SK-N-SH treated with all-trans-retinoic acid at 6 μM for 48 hours (cell line): ENCODE measurements around the gene TAF10.
A peak's percentile ranks its signal among the peaks of the same experiment; 100 is the strongest.

Experiments
- ATAC-seq: fragments of 200-7000 bp; cut with Tn5 transposase; 3 replicates; pipeline ENCODE4 v1.9.1; 2020; ENCODE audit warnings: mild to moderate bottlenecking, moderate library complexity
- BACH2 ChIP-seq: fragments of 250-450 bp; sonication (Bioruptor Pico); IDR thresholded peaks from 2 replicates; pipeline ENCODE4 v1.9.0; 2021; ENCODE audit warnings: mild to moderate bottlenecking, borderline replicate concordance
- ESRRG ChIP-seq: fragments of 250-450 bp; sonication (Bioruptor Pico); IDR thresholded peaks from 2 replicates; pipeline ENCODE4 v1.6.1; 2021; ENCODE audit warnings: mild to moderate bottlenecking
- GLIS3 ChIP-seq: fragments of 250-450 bp; sonication (Bioruptor Pico); IDR thresholded peaks from 2 replicates; pipeline ENCODE4 v1.5.0; 2020; ENCODE audit warnings: mild to moderate bottlenecking, moderate library complexity
- ISL1 ChIP-seq: fragments of 250-450 bp; sonication (Bioruptor Pico); IDR thresholded peaks from 2 replicates; pipeline ENCODE4 v2.1.2; 2022; ENCODE audit warnings: mild to moderate bottlenecking, moderate library complexity
- OSR1 ChIP-seq: fragments of 250-450 bp; sonication (Bioruptor Pico); IDR thresholded peaks from 2 replicates; pipeline ENCODE4 v1.8.0; 2022; ENCODE audit warnings: moderate library complexity, mild to moderate bottlenecking, inconsistent platforms
- SNAI2 ChIP-seq: fragments of 250-450 bp; sonication (Bioruptor Pico); IDR thresholded peaks from 2 replicates; pipeline ENCODE4 v1.5.0; 2020; ENCODE audit warnings: mild to moderate bottlenecking, moderate library complexity
- TCF4 ChIP-seq: fragments of 250-450 bp; sonication (Bioruptor Pico); IDR thresholded peaks from 2 replicates; pipeline ENCODE4 v1.8.0; 2021; ENCODE audit warnings: mild to moderate bottlenecking, moderate library complexity, borderline replicate concordance
- ZC3H10 ChIP-seq: fragments of 250-450 bp; sonication (Bioruptor Pico); IDR thresholded peaks from 2 replicates; pipeline ENCODE4 v1.5.1; 2021; ENCODE audit warnings: mild to moderate bottlenecking, moderate library complexity
- ZFP30 ChIP-seq: fragments of 450-650 bp; formaldehyde crosslinking; IDR thresholded peaks from 2 replicates; pipeline ENCODE4 v1.5.0; 2022; ENCODE audit warnings: mild to moderate bottlenecking, moderate library complexity
- ZNF70 ChIP-seq: fragments of 450-650 bp; formaldehyde crosslinking; IDR thresholded peaks from 2 replicates; pipeline ENCODE4 v1.5.0; 2020; ENCODE audit warnings: mild to moderate bottlenecking, moderate library complexity
- TF ChIP-seq, protein P1 (sequence below): fragments of 250-450 bp; sonication (Bioruptor Pico); IDR thresholded peaks from 2 replicates; pipeline ENCODE4 v1.5.0; 2020; ENCODE audit warnings: mild to moderate bottlenecking, moderate library complexity
- TF ChIP-seq, protein P2 (sequence below): fragments of 250-450 bp; sonication (Bioruptor Pico); IDR thresholded peaks from 2 replicates; pipeline ENCODE4 v1.8.0; 2021; ENCODE audit warnings: low read depth, mild to moderate bottlenecking, moderate library complexity, borderline replicate concordance
- TF ChIP-seq, protein P3 (sequence below): fragments of 250-450 bp; sonication (Bioruptor Pico); IDR thresholded peaks from 2 replicates; pipeline ENCODE4 v1.5.1; 2020; ENCODE audit warnings: low read depth, mild to moderate bottlenecking, moderate library complexity
- TF ChIP-seq, protein P4 (sequence below): fragments of 250-450 bp; sonication (Bioruptor Pico); IDR thresholded peaks from 2 replicates; pipeline ENCODE4 v1.5.1; 2021; ENCODE audit warnings: mild to moderate bottlenecking, moderate library complexity
- TF ChIP-seq, protein P5 (sequence below): fragments of 250-450 bp; sonication (Bioruptor Pico); IDR thresholded peaks from 2 replicates; pipeline ENCODE4 v1.8.0; 2020; ENCODE audit warnings: mild to moderate bottlenecking, moderate library complexity, borderline replicate concordance

Gene TAF10

DNA sequence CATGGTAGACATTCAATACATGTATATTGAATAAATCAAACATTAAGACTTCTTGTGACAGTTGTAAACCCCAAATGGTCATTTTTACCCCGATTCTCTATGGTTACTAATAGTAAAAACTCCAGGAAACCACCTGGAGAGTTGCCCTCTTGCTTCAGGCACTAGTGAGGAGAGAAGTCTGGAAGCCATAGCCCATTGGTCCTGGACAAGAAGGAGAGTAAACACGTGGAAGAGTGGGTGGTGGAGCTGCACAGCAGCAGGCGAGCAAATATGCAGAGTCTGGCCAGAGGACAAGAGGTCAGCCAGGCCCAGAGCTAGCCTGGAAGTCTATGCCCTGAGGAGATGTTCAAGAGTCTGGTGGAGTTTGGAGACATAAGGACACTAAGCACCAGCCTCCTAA lies 25.9 kb upstream of the TAF10 start:
- no peak; the same call in 2 of the 3 replicates for ATAC-seq
- TF ChIP-seq ZNF70 (CRISPR knock-in tag) (no peak), ESRRG (CRISPR knock-in tag) (no peak)
- TF ChIP-seq, protein P1, sequence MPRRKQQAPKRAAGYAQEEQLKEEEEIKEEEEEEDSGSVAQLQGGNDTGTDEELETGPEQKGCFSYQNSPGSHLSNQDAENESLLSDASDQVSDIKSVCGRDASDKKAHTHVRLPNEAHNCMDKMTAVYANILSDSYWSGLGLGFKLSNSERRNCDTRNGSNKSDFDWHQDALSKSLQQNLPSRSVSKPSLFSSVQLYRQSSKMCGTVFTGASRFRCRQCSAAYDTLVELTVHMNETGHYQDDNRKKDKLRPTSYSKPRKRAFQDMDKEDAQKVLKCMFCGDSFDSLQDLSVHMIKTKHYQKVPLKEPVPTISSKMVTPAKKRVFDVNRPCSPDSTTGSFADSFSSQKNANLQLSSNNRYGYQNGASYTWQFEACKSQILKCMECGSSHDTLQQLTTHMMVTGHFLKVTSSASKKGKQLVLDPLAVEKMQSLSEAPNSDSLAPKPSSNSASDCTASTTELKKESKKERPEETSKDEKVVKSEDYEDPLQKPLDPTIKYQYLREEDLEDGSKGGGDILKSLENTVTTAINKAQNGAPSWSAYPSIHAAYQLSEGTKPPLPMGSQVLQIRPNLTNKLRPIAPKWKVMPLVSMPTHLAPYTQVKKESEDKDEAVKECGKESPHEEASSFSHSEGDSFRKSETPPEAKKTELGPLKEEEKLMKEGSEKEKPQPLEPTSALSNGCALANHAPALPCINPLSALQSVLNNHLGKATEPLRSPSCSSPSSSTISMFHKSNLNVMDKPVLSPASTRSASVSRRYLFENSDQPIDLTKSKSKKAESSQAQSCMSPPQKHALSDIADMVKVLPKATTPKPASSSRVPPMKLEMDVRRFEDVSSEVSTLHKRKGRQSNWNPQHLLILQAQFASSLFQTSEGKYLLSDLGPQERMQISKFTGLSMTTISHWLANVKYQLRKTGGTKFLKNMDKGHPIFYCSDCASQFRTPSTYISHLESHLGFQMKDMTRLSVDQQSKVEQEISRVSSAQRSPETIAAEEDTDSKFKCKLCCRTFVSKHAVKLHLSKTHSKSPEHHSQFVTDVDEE (CRISPR knock-in tag) = no peak

DNA sequence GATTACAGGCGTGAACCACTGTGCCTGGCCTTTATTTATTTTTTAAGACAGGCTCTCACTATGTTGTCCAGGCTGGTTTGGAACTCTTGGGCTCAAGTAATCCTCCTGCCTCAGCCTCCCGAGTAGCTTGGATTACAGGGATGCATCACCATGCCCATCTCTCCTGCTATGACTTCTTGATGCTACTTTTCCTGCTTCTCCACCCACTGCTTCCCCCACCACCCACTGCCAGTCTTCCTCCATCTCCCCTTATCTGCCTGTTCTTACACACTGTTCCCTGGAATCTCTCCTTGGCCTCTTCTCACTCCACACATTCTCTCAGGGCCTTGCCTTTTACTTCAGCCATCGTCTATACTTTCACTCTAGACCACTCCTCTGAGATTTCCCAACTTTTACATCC lies 24.5 kb upstream of the TAF10 start:
- TF ChIP-seq, protein P1 (CRISPR knock-in tag) = no peak
- TF ChIP-seq, protein P2, sequence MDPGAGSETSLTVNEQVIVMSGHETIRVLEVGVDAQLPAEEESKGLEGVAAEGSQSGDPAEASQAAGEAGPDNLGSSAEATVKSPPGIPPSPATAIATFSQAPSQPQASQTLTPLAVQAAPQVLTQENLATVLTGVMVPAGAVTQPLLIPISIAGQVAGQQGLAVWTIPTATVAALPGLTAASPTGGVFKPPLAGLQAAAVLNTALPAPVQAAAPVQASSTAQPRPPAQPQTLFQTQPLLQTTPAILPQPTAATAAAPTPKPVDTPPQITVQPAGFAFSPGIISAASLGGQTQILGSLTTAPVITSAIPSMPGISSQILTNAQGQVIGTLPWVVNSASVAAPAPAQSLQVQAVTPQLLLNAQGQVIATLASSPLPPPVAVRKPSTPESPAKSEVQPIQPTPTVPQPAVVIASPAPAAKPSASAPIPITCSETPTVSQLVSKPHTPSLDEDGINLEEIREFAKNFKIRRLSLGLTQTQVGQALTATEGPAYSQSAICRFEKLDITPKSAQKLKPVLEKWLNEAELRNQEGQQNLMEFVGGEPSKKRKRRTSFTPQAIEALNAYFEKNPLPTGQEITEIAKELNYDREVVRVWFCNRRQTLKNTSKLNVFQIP (CRISPR knock-in tag) = no peak
- TF ChIP-seq SNAI2 = no peak
- TF ChIP-seq, protein P3, sequence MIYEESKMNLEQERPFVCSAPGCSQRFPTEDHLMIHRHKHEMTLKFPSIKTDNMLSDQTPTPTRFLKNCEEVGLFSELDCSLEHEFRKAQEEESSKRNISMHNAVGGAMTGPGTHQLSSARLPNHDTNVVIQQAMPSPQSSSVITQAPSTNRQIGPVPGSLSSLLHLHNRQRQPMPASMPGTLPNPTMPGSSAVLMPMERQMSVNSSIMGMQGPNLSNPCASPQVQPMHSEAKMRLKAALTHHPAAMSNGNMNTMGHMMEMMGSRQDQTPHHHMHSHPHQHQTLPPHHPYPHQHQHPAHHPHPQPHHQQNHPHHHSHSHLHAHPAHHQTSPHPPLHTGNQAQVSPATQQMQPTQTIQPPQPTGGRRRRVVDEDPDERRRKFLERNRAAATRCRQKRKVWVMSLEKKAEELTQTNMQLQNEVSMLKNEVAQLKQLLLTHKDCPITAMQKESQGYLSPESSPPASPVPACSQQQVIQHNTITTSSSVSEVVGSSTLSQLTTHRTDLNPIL (CRISPR knock-in tag) = no peak
- no peak for TF ChIP-seq ZFP30 (CRISPR knock-in tag)
- TF ChIP-seq TCF4 (CRISPR knock-in tag) = no peak
- TF ChIP-seq, protein P4, sequence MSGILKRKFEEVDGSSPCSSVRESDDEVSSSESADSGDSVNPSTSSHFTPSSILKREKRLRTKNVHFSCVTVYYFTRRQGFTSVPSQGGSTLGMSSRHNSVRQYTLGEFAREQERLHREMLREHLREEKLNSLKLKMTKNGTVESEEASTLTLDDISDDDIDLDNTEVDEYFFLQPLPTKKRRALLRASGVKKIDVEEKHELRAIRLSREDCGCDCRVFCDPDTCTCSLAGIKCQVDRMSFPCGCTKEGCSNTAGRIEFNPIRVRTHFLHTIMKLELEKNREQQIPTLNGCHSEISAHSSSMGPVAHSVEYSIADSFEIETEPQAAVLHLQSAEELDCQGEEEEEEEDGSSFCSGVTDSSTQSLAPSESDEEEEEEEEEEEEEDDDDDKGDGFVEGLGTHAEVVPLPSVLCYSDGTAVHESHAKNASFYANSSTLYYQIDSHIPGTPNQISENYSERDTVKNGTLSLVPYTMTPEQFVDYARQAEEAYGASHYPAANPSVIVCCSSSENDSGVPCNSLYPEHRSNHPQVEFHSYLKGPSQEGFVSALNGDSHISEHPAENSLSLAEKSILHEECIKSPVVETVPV (CRISPR knock-in tag) = no peak
- no peak for TF ChIP-seq GLIS3 (CRISPR knock-in tag)
- no peak for TF ChIP-seq ISL1 (CRISPR knock-in tag)
- no peak for TF ChIP-seq BACH2 (CRISPR knock-in tag)
- TF ChIP-seq, protein P5, sequence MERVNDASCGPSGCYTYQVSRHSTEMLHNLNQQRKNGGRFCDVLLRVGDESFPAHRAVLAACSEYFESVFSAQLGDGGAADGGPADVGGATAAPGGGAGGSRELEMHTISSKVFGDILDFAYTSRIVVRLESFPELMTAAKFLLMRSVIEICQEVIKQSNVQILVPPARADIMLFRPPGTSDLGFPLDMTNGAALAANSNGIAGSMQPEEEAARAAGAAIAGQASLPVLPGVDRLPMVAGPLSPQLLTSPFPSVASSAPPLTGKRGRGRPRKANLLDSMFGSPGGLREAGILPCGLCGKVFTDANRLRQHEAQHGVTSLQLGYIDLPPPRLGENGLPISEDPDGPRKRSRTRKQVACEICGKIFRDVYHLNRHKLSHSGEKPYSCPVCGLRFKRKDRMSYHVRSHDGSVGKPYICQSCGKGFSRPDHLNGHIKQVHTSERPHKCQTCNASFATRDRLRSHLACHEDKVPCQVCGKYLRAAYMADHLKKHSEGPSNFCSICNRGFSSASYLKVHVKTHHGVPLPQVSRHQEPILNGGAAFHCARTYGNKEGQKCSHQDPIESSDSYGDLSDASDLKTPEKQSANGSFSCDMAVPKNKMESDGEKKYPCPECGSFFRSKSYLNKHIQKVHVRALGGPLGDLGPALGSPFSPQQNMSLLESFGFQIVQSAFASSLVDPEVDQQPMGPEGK (CRISPR knock-in tag) = no peak
- TF ChIP-seq ZNF70 (CRISPR knock-in tag) = no peak
- no peak for TF ChIP-seq OSR1 (CRISPR knock-in tag)
- ATAC-seq = no peak

DNA sequence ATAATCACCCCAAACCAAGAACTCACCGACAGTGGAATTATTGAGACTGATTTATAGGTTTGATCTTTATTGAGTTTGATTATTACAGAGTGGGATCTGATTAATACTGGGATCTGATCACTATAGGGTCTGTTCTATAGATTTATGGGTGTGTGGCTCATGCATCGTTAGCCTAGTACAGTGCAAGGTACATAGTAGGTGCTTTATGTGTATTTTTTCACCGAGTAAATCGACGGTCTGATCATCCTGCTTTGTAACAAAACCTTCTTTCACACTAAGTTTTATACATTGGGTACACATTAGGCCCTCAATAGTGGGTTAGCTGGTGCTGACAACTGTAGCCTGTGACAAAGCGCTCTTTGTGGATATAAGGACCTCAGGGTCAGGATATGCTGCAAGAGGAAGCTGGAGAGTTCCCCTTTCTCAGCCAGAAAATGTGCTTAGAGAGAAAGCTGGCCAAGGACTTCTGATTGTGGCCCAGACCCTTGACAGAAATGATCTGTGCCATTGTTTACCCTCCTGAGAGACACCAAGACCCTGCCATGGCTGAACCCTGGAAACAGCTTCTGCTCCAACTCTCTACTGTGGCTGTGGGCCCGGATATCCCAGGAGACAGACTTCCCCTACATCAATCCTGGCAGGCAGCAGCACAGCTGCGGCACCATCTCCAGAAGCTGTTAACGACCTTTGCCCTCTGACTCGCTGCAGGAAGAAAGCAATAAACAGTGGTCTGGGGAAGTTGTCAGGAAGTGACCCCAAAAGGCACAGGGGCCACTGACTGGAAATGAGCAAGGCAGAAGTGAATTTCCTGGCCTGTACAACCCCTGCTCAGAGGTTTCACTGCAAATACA lies 23.3 kb upstream of the TAF10 start:
- peak; percentile 39; the same call in 2 of the 3 replicates for ATAC-seq
- TF ChIP-seq, protein P4 (CRISPR knock-in tag) = no peak
- TF ChIP-seq TCF4 (CRISPR knock-in tag) (no peak), ZC3H10 (CRISPR knock-in tag) (no peak)
